CMK (cell line): ENCODE data around the gene BTBD9.
"Not testable (repeated sequence)": the region's sequence is repeated elsewhere in the genome, so short reads cannot be mapped to it uniquely, and the experiment has no call there.

Source experiments
- DNase-seq: peaks from one replicate; pipeline ENCODE4 v3.0.0-alpha.2; 2010; ENCODE audit warnings: low read depth

The BTBD9 gene

DNA sequence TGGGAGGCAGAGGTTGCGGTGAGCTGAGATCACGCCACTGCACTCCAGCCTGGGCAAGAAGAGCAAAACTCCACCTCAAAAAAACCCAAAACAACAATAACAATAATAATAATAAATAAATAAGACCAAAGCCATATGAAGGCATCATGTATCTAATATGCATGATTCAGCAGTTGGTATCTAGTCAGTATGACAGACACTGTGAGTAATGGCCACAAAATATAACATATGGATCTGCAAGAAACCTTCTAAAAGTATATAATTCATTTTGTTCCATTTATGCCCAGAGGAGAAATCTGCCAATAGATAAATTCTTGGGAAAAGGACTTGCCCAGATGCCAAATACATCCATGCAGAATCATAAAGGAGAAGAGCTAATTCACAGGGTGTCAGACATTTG is 252.3 kb downstream of the BTBD9 start:
- no peak for DNase-seq

DNA sequence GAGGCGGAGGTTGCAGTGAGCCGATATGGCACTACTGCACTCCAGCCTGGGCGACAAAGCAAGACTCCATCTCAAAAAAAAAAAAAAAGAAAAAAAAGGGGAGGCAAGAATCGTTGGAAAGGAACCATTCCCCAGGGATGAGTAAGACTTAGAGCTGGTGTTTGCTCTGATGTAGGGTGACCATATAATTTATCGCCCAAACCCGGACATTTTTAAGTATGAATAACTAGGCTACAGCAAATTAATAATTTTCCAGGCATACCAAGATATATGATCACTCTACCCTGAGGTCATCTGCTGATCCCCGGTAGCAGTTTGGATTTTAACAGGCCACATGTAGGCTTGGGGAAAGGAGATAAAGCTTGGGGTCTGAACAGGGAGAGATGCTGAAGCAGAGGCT is 260.9 kb downstream of the BTBD9 start:
- DNase-seq = no peak

DNA sequence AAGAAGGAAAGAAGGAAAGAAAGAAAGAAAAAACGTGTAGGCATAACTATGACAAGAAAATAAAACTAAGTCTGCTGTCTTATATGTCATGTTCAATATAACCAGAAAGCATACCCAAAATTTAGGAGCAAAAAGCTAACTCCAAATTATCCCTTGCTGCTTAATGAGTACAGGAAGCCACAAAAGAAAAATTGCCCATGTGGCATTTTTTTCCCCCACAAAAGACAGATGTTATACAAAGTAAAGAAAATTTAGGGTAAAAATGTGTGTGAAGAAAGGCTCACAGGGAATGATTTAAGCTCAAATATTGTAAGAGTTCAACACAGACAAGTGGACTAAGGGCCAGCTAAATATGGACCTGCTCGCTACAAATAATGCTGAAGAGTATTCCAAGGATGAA is 263.8 kb downstream of the BTBD9 start:
- no peak for DNase-seq

DNA sequence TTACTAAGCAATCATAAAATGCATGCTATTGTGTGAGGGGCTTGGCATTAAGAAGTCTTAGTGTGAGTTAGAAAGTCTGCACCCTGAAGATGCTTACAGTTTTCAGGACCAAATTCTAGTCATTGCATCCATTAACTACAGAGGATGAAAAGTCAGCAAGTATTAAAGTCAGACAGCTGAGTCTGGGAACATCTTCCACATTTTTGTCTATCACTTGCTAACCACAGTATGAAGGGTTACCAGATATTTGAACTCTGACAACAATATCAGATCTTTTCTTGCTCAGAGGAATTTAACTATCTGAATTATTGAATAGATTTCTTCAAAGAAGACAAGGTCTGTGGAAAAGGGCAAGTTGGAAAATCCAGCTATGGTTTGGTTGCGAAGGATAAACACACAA is 264.4 kb downstream of the BTBD9 start:
- no peak for DNase-seq

DNA sequence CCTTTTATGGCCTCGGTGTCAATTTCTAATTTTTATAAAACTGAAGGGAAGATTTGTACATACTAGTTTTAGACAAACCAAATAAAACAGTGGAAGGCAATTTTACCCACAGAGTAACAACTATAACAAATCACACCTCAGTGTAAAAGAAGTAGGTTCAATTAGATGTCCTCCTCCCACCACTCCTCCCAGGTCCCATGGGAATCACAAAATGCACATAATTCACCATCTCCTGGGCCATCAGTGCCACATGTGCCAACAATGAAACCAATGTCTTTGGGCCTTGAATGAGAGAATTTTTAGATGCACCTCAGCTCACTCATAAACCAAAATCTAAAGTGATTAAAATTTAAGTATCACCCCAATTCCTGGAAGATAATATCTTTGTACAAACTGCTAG is 267.8 kb downstream of the BTBD9 start:
- no peak for DNase-seq

DNA sequence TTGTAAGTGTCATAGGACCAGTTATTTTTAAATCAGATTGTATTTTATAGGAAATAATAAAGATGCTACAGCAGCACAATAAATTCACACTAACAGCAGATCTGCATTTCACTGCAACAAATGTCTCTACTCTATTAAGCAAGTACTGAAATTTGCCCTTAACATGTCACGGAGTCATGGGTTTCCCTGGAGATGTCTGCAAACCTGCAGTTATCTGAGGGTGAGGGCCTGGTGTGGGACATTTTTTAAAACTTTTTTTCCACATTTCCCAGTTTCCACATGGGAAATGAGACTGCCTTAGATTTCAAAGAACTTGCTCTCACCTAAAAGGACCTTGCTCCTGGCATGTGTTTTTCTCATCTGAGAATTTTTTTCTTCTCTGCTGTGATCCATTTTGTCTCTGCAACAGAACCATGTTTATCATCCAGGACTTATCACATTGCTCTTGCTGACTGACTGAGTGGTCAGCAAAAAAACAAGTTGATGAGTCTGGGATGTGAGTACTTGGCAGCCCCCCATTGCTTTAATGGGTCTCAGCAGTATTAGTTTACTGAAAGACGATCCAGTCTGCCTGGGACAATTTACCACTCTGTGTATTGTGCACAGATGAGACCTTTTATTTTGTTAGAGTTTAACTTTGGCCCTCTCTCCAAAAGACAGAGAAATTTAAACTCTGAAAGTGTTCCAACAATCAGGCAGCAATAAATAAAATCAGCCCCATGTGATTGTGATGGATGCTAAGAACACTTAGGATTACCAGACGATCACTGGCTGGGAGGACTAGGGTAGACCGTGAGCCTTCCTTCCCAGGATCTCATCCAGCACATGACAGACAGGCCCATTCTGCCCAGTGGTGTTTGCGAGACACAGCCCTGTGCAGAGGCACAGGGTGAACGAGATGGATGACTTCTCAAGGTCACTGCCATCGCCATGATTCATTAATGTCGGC is 268.8 kb downstream of the BTBD9 start:
- no peak for DNase-seq

DNA sequence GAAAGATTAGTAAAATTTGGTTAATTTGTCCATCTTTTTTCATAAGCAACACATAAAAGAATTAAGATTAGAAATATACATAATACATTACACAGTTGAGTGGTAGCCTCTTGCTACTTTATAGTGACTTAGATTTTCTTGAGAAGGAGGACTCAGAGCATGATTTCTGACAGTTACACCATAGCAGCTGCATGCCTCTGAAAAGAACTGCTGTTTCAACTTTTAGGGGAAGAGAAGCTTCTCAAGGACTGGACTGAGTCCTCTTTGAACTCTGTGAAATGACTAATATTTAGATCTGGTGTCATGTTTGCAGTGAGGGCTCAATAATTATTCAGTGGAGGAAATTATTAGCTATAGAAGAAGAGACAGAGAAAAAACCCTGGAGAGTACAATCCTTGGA is 272.5 kb downstream of the BTBD9 start:
- DNase-seq = no peak

DNA sequence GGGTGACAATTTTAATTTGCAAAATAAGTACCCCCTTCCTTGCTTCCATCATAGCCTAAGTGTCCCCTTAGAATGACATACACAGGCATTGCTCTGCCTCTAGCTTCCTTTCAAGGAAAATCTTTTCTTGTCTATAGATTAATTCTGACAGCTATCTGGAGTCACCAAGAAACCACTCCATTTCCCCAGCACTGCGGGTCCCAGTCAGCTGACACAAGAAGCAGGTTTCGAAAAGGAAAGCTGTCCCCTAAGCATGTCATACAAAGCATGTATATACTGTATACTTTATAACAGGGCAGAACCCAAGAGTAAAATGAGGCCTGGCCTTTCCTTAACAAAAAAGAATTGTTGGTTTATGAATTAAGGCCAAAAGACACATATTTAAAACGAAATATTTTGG is 273.5 kb downstream of the BTBD9 start:
- no peak for DNase-seq

DNA sequence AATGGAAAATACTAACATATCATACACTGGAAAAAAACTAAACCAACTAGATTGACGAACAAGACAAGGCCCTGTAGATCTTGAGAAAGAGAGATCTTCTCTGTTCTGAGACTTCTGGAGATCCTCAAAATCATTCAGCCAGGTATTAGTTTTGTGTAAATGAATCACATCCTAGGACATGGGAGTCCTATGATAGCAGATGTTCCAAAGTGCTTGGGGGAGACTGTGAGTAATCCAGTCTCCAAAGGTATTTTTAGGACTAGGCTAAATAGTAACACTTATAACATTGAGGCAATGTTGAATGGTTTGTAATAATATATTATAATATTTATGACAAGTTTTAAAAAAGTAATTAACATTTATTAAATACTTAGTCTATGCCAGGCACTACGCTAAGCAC is 275.0 kb downstream of the BTBD9 start:
- DNase-seq = no peak

DNA sequence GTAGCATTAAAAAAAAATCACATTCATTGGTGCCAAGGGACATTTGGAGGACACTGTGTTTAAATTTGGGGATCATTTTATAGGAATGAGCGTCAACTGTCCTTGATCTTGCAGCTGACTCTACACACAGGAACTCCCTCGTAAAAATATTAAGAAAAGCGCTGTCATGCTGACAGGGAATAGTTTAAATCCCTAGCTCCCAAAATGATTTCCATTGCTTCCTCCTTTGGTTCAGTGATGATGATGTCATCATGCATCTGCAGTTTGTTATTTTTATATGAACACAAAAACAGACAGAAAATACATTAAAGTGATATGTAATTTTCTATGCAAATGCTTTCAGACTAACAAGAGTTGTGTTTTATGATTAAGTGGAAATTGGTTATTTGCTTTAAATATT is 275.6 kb downstream of the BTBD9 start:
- DNase-seq = no peak

DNA sequence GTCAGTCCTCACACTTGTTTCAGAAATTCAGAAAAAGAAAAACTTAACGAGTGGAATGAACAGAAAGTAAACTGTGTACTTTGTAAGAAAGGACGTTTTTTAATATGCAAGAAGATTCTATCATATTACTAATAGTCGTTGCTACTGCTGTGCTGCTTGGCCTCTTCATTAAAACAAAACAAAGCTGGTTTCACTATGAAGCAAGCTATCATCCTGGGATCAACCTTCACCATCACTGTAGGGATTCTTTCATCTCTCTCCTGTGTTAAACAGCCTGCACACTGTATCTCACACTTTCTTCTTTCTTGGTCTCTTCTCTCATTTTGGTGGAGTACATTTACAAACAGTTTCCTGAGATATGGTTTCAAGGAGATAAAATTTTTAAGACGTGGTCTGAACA is 284.2 kb downstream of the BTBD9 start:
- no peak for DNase-seq

DNA sequence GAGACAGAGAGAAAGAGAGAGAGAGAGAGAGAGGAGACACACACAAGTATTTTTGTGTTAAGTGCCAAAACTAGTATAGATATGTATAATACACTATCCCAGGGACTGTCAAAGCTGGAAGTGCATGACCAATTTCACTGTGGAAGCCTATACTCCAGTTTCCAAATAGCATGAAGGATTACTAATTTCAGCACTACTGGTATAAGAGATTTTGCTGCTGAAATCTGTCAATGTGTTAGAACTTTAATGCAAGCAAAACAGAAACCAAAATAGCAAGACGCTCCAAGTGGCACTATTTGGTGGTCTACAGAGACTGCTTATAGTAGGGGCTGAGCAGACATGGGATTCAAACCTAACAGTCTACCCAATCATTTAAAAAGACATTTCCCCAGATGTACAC is 284.8 kb downstream of the BTBD9 start:
- no peak for DNase-seq

DNA sequence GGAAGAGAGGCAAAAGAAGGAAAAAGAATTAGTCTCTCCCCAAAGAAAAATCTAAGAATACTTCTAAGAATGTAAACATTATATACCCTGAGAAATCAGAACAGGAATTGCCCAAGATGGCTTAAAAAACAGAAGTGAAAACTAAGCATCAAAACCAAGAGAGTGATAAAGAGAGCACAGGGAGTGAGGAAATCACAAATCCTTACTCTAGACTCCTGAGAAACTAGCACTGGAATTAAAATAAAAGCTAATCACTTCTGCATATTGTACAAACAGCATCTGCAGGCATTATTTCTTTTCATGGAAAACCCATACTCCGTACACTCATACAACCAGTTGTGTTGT is 285.7 kb downstream of the BTBD9 start:
- DNase-seq = no peak

DNA sequence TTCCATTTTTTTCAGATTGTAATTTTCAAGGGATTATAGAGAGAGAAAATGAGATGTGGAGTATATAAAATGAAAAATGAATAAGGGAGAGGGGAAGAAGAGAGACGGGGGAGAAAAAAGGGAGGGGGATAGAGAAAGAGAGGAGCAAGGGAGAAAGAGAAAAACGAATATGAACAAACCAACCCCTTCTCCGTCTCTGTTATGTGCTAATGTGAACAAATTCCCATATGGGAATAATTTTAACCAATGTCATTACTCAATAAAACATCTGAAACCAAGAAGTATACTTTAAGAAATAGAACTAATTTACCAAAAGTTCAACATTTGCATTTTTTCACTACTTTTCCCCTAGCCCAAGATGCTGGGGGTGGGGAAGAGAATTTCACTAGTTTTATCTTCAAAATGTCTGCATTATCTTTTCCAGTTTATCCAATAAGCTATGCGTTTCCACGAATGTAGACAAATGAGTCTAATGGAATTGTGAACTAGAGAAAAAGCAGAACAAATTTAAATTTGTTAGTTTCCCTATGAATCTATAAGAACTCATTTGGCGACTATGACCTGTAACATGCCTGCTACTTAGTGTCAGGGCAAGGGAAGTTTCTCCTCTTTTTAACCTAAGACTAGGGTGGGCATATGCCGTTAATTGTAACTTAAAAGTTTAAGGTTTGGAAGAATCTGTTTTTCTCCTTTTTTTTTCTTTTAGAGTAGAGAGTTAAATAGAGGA is 286.3 kb downstream of the BTBD9 start:
- DNase-seq = no peak

DNA sequence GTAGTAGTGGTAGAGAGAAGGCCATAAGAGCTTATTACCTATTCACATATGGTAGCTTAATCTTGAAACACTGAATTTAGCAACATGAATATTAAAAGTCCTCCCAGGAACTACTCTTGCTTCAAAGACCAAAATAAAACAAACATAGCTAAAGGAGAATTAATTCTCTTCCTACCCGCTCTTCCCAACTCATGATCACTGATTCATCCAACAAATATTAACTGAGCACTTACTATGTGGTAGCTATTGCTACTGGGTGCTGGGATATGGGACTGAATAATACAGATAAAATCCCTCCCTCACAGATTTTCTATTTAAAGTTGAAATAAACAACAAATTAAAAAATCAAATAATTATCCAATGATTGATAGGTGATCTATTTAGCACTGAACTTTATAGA is 287.1 kb downstream of the BTBD9 start:
- no peak for DNase-seq

DNA sequence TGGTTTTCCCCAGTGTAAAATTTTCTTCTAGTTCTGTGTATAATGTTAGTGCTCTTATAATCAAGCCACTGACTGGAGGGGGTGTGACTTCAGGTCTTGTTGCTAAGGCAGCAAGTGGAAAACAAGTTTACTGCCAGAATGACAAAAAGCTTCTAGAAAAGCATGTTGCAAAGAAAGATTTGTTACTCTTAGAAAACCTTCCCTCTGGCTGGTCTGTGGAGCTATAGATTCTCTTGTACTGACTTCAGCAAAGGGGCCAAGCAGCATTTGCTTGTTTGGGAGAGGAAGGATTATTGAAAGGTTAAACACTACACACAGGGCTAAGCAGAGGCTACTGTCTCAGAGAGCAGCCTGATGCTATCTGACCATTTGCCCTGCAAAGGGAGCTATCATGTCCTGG is 288.8 kb downstream of the BTBD9 start:
- DNase-seq = no peak

DNA sequence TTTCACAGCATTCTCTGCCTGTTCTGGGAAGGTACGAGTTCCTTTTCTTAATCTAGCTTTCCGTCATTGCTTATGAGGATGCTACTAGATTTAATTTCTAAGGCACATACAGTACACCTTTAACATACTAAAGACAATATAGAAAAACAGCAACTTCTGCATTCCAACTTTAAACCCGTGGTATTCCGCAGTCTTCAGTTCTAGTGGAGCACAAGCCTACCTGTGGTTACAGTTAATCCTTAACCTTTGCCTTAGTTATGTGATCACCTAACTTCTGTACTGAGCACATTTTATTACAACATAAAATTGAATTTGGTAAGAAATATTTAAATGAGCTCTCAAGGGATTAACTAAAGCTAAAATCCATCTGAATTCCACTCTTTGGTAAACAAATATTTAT is 289.5 kb downstream of the BTBD9 start:
- no peak for DNase-seq

DNA sequence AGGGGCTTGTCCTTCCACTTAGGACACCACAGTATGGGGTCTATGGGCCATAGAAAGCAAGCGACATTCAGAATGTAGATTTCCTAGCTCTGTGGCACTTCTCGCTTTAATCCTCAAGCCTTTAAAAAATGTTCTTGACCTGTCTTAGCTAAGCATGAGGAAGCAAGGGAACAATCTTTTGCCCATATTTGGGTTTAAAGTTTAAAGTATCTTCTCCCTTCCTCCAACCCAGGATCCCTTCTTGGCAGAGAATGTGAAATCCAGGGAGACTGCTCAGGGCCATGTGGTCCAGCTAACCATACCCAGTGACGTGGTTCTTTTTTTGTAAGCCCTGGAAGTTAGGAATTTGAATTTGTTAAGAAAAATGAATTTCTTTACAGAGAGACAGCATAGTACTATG is 289.9 kb downstream of the BTBD9 start:
- DNase-seq = no peak

DNA sequence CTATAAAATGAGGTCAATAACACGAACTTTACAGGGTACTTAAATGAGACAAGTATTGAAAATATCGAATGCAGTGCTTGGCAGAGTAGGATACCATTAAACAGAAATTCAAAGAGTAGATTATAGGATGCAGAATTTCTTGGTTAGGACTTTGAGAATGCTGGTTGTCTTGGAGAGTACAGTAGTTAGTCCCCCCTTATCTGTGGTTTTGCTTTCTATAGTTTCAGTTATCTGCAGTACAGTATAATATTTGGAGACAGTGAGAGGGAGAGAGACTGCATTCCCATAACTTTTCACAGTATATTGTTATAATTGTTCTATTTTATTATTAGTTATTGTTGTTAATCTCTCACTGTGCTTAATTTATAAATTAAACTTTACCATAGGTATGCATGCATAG is 290.5 kb downstream of the BTBD9 start:
- DNase-seq = no peak

DNA sequence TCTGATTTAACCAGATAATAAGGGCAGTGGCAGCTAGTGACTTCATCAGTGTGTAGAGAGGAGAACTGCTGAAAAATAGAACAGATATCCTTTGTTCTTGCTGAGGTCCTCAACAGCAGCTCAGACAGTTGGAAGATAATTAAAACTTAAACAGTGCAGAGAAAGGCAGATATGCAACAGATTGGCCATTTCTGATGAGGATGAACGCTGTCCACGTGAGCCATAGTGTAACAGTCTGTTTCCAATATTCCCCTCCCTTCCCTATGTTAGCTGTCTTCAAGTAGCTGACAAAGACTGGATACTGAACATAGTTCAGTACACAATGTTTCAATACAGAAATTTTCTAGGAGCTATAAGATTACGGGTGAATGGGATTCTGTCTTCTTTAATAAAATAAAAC is 291.4 kb downstream of the BTBD9 start:
- no peak for DNase-seq

DNA sequence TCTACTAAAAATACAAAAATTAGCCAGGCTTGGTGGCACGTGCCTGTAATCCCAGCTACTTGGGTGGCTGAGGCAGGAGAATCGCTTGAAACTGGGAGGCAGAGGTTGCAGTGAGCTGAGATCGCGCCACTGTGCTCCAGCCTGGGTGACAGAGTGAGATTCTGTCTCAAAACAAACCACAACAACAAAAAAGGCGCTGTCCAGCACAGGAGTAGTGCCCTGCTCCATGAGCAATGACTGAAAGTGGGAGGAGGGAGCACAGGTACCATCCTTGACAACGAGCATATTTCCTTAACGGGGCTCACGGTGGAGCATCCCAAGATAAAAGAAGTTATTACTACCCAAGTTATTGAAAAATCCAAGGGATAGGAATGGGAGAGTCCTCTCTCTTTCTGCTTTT is 291.9 kb downstream of the BTBD9 start:
- not testable (repeated sequence) for DNase-seq

DNA sequence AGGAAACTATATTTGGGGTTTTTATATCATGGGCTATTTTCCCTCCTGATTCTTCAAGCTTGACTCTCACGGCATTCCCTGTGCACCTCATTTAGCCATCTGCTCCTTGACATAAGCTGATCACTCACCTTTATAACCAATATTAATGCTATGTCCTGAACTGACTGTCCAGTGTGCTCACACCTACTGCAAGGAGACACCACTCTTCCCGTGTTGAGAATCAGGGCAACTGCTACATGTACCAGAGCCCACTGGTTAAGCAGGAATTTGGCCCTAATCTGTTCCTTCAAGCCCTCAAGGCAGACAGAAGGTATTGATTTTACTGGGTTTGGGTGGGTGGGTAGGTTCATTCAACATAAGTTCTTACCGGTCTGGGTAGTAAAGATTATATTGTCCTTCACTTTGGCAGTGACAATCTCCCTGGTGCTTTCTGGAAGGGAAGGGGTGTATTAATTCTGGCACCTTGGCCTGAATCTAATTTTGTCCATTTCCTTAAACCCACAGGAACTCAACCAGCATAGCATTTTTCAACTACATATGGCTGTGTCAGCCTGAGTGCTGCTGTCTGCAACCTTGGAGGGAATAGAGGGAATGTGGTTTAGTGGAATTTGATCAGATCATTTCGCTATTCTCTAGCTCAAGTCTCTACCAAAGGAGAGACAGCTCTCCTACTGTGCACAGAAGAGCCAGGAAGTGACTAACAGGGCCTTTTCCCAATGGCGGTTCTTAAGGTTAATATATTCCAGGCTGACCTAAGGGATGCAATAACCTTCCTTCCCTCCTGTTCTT is 293.2 kb downstream of the BTBD9 start:
- no peak for DNase-seq

DNA sequence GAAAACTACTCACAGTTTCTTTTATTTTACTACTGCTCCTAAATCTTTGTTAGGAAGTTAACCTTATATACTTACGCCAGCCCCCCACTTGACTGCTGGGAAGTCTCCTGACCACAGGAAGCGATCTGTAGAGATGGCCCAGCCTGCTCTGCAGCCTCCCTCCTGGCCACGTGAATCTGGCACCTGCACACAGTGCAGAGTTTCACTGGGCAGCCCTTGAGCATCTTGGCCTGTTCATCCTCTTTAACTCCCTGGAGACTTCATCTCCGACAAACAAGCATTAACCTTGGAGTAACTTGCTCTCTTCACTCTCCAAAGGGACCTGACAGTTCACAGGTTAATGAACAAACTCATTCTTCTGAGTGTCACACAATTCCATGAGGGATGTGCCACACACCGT is 294.1 kb downstream of the BTBD9 start:
- no peak for DNase-seq
